LNCaP clone FGC (cell line): Measurements from ENCODE around the gene KLHL29.

ENCODE experiments used
- DNase-seq: peaks from one replicate; pipeline ENCODE4 v3.0.0-alpha.2; 2011; ENCODE audit warnings: low read depth
- H3K4me3 ChIP-seq: 2 replicates; pipeline ENCODE4 v1.5.1; 2011; ENCODE audit warnings: mild to moderate bottlenecking, low read depth, low read length, control low read depth
- TF ChIP-seq, protein P1 (sequence below): IDR thresholded peaks from 2 replicates; pipeline ENCODE4 v1.5.1; 2012; ENCODE audit warnings: mild to moderate bottlenecking; ENCODE audit not compliant: control insufficient read depth, insufficient read depth; ENCODE audit errors: extremely low read depth

The KLHL29 gene

DNA sequence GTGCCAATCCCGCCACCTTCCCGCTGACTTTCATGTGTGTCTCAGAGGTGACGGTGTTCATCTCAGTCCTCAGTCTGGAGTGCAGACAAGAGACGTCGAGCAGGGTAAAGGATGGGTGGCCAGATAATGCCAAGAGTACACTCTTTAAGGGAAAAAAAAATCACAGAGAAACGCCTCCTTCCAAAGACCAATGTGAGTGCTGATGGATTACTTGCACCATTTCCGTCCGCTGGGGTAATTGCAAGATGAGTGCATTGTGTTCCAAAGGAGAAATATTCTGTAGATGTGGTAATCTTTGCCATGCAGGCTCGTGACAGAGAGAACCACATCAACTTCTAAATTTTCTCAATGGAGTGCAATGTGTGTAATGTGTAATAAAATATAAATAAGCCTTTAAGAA is 81.0 kb downstream of the KLHL29 start:
- no peak for DNase-seq
- no peak overlapping the region for H3K4me3 ChIP-seq
- TF ChIP-seq, protein P1, sequence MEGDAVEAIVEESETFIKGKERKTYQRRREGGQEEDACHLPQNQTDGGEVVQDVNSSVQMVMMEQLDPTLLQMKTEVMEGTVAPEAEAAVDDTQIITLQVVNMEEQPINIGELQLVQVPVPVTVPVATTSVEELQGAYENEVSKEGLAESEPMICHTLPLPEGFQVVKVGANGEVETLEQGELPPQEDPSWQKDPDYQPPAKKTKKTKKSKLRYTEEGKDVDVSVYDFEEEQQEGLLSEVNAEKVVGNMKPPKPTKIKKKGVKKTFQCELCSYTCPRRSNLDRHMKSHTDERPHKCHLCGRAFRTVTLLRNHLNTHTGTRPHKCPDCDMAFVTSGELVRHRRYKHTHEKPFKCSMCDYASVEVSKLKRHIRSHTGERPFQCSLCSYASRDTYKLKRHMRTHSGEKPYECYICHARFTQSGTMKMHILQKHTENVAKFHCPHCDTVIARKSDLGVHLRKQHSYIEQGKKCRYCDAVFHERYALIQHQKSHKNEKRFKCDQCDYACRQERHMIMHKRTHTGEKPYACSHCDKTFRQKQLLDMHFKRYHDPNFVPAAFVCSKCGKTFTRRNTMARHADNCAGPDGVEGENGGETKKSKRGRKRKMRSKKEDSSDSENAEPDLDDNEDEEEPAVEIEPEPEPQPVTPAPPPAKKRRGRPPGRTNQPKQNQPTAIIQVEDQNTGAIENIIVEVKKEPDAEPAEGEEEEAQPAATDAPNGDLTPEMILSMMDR: no peak

DNA sequence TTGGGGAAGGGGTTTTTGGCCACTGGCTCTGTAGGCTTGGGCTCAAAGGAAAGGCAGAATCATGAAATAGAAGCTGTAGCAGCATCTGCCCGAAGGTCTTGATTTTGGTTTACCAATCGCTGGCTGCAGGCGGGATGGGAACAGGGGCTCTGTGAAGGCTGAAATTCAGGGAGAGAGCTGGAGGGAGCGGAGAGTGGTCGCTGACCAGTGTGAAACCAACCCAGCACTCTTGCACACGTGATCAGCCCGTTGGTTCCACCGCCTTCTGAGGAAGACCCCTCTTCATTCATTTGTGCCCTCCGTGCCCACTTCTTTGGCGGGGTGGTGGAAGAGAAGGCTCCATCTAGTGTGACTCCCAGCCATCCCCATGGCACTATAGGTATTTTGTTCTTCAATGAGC is 82.6 kb downstream of the KLHL29 start:
- TF ChIP-seq, protein P1: no peak
- no peak overlapping the region for H3K4me3 ChIP-seq
- no peak for DNase-seq

DNA sequence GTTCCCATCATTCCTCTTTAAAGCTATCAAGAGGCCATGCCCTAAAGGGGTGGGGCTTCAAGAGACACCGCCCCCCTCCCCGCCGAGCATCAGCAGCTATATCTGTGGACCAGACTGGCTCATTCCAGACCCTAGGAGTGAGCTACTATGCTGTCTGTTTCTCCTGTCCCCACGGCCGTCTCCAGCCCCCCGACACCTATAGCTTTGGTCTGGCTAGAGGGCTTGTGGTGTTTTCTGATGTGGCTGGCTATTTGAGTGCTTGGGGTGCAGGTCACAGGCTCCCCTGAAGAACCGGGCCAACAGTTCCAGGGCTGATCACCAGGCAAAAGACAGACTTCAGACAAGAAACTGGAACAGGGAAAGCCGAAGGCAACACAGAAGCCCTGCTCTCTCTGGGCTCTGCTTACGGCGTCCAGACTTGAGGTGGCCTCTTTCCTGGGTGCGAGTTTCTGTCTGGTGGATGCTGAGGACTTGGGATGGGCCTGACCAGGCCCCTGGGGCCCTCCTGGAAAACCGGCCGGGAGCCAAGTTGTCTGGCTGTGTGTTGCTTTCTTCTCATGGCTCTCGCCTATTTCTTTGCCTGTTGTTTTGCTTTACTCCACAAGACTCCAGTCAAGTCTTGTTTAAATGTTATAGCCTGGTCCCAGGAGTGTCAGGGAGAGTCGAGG is 83.6 kb downstream of the KLHL29 start:
- TF ChIP-seq, protein P1: no peak
- DNase-seq: no peak
- no peak overlapping the region for H3K4me3 ChIP-seq

DNA sequence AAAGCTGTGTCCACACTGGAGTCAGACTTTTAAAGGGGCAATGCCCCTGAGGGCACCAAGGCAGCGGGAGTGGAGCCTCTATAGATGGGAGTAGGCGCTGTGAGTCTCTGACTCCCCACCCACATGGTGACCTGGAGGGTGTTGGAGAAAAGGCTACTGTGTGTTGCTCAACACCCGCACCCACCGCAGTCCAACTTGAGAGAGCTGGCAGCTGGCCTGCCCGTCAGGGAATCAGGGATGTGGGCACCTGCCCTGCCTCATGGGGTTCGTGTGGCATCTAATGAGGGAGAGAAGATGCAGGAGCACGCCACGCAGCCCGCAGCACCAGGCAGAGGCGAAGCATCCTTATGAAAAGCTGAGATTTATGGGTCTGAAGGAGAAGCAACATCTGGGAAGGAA is 84.2 kb downstream of the KLHL29 start:
- TF ChIP-seq, protein P1: no peak
- DNase-seq: no peak
- no peak overlapping the region for H3K4me3 ChIP-seq

DNA sequence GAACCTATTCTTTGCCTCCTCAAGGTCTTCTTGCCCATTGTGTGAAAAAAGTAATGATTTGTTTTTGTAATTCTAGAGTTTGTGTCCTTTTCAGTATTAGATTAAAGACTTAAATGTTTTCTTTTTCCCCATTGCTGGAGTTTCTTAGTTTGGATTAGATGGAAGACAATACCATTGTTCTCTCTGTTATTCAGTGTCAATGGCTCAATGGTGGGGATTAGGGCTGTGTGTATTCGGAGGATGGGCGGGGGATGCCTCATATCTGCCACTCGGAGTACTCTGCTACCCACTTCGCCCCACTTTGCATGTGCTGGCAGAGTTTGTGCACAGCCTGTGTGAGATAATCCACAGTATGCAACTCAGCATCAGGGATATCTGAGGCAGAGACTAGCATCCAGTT is 90.1 kb downstream of the KLHL29 start:
- no peak overlapping the region for H3K4me3 ChIP-seq
- DNase-seq: no peak
- TF ChIP-seq, protein P1: no peak

DNA sequence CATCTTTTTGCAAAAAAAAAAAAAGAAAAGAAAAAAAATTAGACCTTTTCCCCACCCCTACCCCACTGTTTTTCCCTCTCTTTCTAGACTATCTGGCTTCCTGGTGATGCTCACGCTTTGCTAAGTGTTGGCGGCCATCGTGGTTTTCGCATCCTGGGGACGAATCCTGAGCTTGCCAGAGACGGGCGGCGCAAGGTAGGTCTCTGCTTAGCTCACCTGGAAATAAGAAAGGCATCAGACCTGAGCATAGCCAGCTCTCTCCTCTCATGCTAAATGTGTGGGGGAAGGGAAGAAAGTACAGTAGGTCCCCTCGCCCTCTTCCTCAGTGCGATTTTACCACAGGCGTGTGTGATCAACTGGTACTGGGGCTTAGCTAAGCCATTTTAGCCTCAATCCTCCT is 90.5 kb downstream of the KLHL29 start:
- no peak overlapping the region for H3K4me3 ChIP-seq
- DNase-seq: no peak
- TF ChIP-seq, protein P1: no peak

DNA sequence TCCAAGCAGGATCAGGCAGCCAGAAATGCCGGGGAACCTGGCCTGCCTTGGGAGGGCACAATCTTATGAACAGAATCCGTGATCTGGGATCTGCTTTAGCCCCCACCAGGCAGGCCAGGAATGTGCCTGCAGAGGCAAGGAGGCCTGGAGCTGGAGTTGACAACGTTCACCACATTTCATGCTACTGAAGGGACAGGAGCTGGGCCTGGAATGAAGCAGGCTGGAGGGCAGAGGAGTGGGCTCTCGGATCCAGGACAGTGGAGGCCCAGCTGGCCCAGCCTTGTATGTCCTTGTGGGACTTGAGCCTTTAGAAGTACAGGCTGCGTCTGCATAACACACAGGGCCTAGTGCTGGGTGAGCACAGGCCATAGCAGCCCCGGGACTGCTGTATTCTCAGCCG is 91.8 kb downstream of the KLHL29 start:
- no peak for DNase-seq
- TF ChIP-seq, protein P1: no peak
- no peak overlapping the region for H3K4me3 ChIP-seq
